Activated naive CD8-positive, alpha-beta T cell (primary cell): ENCODE data around the gene FGF23.

ENCODE experiments used
- H3K27ac Mint-ChIP-seq: one replicate; pipeline ENCODE4 v1.8.0; 2021; ENCODE audit warnings: mixed read lengths
- H3K27me3 Mint-ChIP-seq: one replicate; pipeline ENCODE4 v1.8.0; 2021; ENCODE audit warnings: mixed read lengths
- H3K36me3 Mint-ChIP-seq: one replicate; pipeline ENCODE4 v1.8.0; 2021; ENCODE audit warnings: mixed read lengths
- H3K4me1 Mint-ChIP-seq: one replicate; pipeline ENCODE4 v1.8.0; 2021; ENCODE audit warnings: low read depth, mixed read lengths
- H3K4me3 Mint-ChIP-seq: one replicate; pipeline ENCODE4 v1.8.0; 2021; ENCODE audit warnings: mild to moderate bottlenecking, mixed read lengths
- H3K9me3 Mint-ChIP-seq: one replicate; pipeline ENCODE4 v1.8.0; 2021; ENCODE audit warnings: low read depth, mixed read lengths

Gene FGF23

GRCh38 chr12:4356041-4356327 lies 23.5 kb downstream of the FGF23 start:
- Mint-ChIP-seq H3K9me3 (peaks cover 4% of the 10 kb centered on the region), H3K27ac (peak overlapping the region; percentile 3), H3K27me3 (no peaks in the 10 kb centered on the region), H3K4me3 (no peak overlapping the region), H3K4me1 (peaks cover 8% of the 10 kb centered on the region), H3K36me3 (no peaks in the 10 kb centered on the region)

DNA sequence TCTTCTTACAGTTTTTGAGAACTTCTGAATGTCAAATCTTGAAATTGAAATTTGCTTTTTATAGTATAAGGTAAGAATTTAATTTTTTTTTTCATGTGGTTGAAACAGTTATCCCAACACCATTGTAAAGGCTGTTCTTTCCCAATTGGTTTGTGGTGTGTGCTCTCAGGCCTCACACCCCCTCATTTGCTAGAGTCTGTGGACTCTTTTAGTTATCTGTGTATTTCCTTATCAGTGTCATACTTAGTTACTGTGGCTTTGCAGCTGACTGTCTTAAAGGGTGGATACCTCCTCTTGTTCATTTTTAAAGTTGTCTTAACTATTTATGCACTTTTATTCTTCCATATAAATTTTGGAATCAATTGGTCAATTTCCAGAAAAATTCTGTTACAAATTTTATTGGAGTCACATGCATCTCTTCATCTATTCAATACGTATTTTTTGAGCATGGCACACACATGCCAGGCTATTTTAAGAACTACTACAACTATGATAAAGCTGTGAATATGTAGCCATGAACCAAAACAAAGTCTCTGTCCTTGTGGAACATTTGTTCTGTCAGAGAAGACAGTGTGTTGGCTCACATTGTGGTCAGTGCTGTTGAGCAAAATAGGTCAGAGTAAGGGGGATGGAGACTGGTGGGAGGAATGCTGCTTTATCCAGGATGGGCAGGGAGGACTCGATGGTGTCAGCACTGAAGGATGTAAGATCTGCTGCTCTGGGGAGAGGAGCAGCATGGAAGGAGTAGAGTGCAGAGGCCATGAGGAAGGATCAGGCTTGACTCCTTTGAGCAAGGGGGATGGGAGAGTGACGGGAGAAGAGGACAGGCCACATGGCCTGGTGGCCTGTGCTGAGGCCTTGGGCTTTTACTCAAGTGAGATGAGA lies 24.1 kb downstream of the FGF23 start:
- Mint-ChIP-seq H3K27me3 (no peaks in the 10 kb centered on the region), H3K9me3 (peaks cover 4% of the 10 kb centered on the region), H3K27ac (peak overlapping the region; percentile 3), H3K4me3 (no peak overlapping the region), H3K36me3 (no peaks in the 10 kb centered on the region), H3K4me1 (peaks cover 8% of the 10 kb centered on the region)

GRCh38 chr12:4353785-4354208 lies 25.7 kb downstream of the FGF23 start:
- peaks cover 8% of the 10 kb centered on the region for H3K4me1 Mint-ChIP-seq
- H3K9me3 Mint-ChIP-seq, result no peaks in the 10 kb centered on the region
- no peak overlapping the region for H3K4me3 Mint-ChIP-seq
- H3K27ac Mint-ChIP-seq, result no peak overlapping the region
- H3K27me3 Mint-ChIP-seq, result no peaks in the 10 kb centered on the region
- H3K36me3 Mint-ChIP-seq, result no peaks in the 10 kb centered on the region

GRCh38 chr12:4346931-4347330 lies 32.6 kb downstream of the FGF23 start:
- Mint-ChIP-seq H3K27ac (no peak overlapping the region), H3K27me3 (no peaks in the 10 kb centered on the region), H3K4me3 (no peak overlapping the region), H3K36me3 (peaks cover 6% of the 10 kb centered on the region), H3K9me3 (no peaks in the 10 kb centered on the region), H3K4me1 (no peaks in the 10 kb centered on the region)

GRCh38 chr12:4331842-4332241 lies 47.7 kb downstream of the FGF23 start:
- H3K27me3 Mint-ChIP-seq, result no peaks in the 10 kb centered on the region
- peaks cover 8% of the 10 kb centered on the region for H3K36me3 Mint-ChIP-seq
- H3K4me1 Mint-ChIP-seq, result peaks cover 11% of the 10 kb centered on the region
- H3K4me3 Mint-ChIP-seq, result no peak overlapping the region
- no peak overlapping the region for H3K27ac Mint-ChIP-seq
- H3K9me3 Mint-ChIP-seq, result no peaks in the 10 kb centered on the region

GRCh38 chr12:4331221-4331620 lies 48.3 kb downstream of the FGF23 start:
- H3K36me3 Mint-ChIP-seq, result peaks cover 6% of the 10 kb centered on the region
- no peaks in the 10 kb centered on the region for H3K9me3 Mint-ChIP-seq
- H3K27ac Mint-ChIP-seq, result no peak overlapping the region
- H3K27me3 Mint-ChIP-seq, result no peaks in the 10 kb centered on the region
- peaks cover 12% of the 10 kb centered on the region for H3K4me1 Mint-ChIP-seq
- no peak overlapping the region for H3K4me3 Mint-ChIP-seq

DNA sequence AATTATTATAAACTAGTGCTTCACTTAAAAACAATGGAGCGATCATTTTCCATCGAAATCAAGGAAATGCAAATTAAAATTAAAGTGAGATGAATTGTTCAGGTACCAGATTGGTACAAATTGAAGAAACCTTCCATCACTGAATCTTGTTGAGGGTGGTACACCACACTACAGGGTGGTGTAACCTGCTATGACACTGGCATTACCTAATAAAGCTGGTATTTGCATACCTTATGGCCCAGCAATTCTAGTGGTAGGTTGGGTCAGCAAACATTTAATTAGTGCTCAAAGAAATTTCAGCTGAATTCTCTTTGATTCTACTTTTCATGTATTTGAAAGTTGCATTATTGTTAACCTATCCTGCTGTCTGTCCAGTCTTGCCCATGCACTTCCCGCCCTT lies 49.3 kb downstream of the FGF23 start:
- Mint-ChIP-seq H3K9me3 (no peaks in the 10 kb centered on the region), H3K36me3 (peaks cover 6% of the 10 kb centered on the region), H3K4me1 (peaks cover 15% of the 10 kb centered on the region), H3K4me3 (no peak overlapping the region), H3K27ac (no peak overlapping the region), H3K27me3 (no peaks in the 10 kb centered on the region)

- Mint-ChIP-seq H3K9me3 (no peaks in the 10 kb centered on the region), H3K27me3 (no peaks in the 10 kb centered on the region), H3K27ac (no peak overlapping the region), H3K4me3 (no peak overlapping the region), H3K36me3 (peaks cover 2% of the 10 kb centered on the region), H3K4me1 (peaks cover 32% of the 10 kb centered on the region)
Measured at GRCh38 chr12:4327293-4327692, 52.2 kb downstream of the FGF23 start.

GRCh38 chr12:4325966-4326365 lies 53.5 kb downstream of the FGF23 start:
- peaks cover 2% of the 10 kb centered on the region for H3K36me3 Mint-ChIP-seq
- no peaks in the 10 kb centered on the region for H3K27me3 Mint-ChIP-seq
- no peaks in the 10 kb centered on the region for H3K9me3 Mint-ChIP-seq
- no peak overlapping the region for H3K27ac Mint-ChIP-seq
- H3K4me1 Mint-ChIP-seq, result peaks cover 35% of the 10 kb centered on the region
- no peak overlapping the region for H3K4me3 Mint-ChIP-seq

DNA sequence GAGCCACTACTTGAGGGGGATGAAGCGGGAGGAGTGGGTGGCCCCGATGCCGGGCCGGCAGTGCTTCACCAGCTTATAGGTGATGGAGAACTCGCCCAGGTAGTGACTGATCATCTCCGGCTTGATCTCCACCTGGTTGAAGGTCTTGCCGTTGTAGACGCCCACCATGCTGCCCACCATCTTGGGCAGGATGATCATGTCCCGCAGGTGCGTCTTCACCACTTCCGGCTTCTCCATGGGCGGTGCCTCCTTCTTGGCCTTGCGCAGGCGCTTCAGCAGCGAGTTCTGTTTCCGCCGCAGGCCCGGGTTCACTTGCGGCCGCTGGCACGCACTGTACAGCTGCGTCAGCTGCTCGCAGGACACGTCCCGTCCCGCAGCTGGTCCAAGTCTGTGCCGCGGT lies 55.1 kb downstream of the FGF23 start:
- H3K27ac Mint-ChIP-seq, result no peak overlapping the region
- peaks cover 41% of the 10 kb centered on the region for H3K4me1 Mint-ChIP-seq
- H3K27me3 Mint-ChIP-seq, result no peaks in the 10 kb centered on the region
- H3K9me3 Mint-ChIP-seq, result no peaks in the 10 kb centered on the region
- H3K4me3 Mint-ChIP-seq, result no peak overlapping the region
- peaks cover 2% of the 10 kb centered on the region for H3K36me3 Mint-ChIP-seq

GRCh38 chr12:4323396-4323795 lies 56.1 kb downstream of the FGF23 start:
- Mint-ChIP-seq H3K36me3 (no peaks in the 10 kb centered on the region), H3K27ac (no peak overlapping the region), H3K4me1 (peaks cover 40% of the 10 kb centered on the region), H3K9me3 (no peaks in the 10 kb centered on the region), H3K27me3 (no peaks in the 10 kb centered on the region), H3K4me3 (peak overlapping the region; percentile 9)

DNA sequence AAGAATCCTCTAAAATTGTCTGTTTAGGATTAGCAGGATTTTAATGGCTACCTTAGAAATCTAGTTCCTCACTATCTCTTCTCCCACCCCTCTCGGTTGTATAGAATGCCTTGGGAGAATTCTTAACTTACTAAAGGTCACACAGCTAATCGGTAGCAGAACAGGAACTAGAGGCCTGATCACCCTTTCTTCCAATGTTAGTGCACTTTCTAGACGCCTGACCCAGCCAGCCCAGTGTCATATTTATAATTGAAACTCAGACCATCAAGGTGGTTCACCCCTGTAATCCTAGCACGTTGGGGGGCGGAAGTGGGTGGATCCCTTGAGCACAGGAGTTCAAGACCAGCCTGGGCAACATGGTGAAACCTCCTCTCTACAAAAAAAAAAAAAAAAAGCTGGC lies 56.8 kb downstream of the FGF23 start:
- Mint-ChIP-seq H3K9me3 (no peaks in the 10 kb centered on the region), H3K27ac (no peak overlapping the region), H3K27me3 (no peaks in the 10 kb centered on the region), H3K4me3 (peak overlapping the region; percentile 87), H3K4me1 (peaks cover 40% of the 10 kb centered on the region), H3K36me3 (no peaks in the 10 kb centered on the region)

DNA sequence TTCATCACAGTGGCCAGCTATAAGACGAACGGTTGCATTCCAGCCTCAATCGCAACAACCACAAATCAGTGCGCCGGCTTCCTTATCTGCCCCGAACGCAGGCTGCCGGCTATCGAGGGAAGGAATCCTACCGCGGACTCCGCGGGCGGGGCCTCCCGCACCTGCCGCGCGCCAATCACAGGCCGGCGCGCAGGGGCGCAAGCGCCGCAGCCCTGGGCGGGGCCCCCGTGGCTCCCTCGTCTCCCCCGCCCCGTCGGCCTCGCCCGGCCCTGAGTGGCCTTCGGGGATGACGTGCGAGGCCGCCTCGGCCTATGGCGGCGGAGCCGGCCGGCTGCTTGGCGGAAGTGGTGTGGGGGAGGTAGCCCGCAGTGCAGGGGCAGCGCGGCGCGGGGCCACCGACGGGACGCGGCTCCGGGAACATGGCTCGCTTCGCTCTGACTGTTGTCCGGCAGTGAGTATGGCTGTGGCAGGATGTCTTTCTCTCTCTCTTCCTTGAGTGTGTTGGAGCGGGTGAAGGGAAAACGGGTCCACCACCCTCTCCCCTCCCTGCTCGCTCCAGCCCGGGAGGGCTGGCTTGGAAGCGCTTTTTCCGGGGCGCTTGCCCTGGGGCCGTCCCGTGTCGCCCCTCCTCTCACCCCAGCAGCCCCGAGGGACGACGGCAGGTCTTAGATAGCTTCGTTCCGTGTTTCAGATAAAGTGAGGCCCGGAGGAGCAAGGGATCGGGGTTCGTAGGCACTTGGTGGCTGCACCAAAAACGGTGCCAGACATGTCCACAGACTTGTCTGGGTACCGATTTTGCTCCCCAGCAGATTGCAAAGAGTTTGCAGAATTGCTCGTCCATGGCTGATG lies 58.4 kb downstream of the FGF23 start, which contains the start of gene TIGAR:
TIGAR (plus strand) TSS at position 361 of the 849 bp plus-strand sequence; CDS start at position 420, 59 bp downstream.
- no peaks in the 10 kb centered on the region for H3K27me3 Mint-ChIP-seq
- no peaks in the 10 kb centered on the region for H3K36me3 Mint-ChIP-seq
- H3K27ac Mint-ChIP-seq, result peak within 1 kb of the TSS; percentile 84
- peaks cover 38% of the 10 kb centered on the region for H3K4me1 Mint-ChIP-seq
- no peaks in the 10 kb centered on the region for H3K9me3 Mint-ChIP-seq
- peak within 1 kb of the TSS; percentile 87 for H3K4me3 Mint-ChIP-seq

- H3K4me3 Mint-ChIP-seq, result peak overlapping the region; percentile 87
- H3K27ac Mint-ChIP-seq, result peak overlapping the region; percentile 84
- peaks cover 35% of the 10 kb centered on the region for H3K4me1 Mint-ChIP-seq
- no peaks in the 10 kb centered on the region for H3K27me3 Mint-ChIP-seq
- no peaks in the 10 kb centered on the region for H3K9me3 Mint-ChIP-seq
- no peaks in the 10 kb centered on the region for H3K36me3 Mint-ChIP-seq
Measured at GRCh38 chr12:4320497-4320852, 59.0 kb downstream of the FGF23 start.
